WERI-Rb-1 (cell line): Measurements from ENCODE around the gene ZNF462.

Experiments used
- DNase-seq: peaks from one replicate; pipeline ENCODE4 v3.0.0-alpha.2; 2020
- H3K27ac ChIP-seq: fragments of 250-450 bp; sonication (Bioruptor Pico); 2 replicates; pipeline ENCODE4 v1.5.1; 2020; ENCODE audit warnings: mild to moderate bottlenecking, moderate library complexity
- H3K27me3 ChIP-seq: fragments of 250-450 bp; sonication (Bioruptor Pico); 2 replicates; pipeline ENCODE4 v1.5.1; 2021; ENCODE audit warnings: mild to moderate bottlenecking, low read depth, moderate library complexity; ENCODE audit not compliant: insufficient read depth, severe bottlenecking
- H3K36me3 ChIP-seq: fragments of 250-450 bp; sonication (Bioruptor Pico); 2 replicates; pipeline ENCODE4 v1.5.1; 2020; ENCODE audit warnings: mild to moderate bottlenecking, moderate library complexity
- H3K4me3 ChIP-seq: 2 replicates; pipeline ENCODE4 v1.5.1; 2011; ENCODE audit warnings: low read depth, mild to moderate bottlenecking, control low read depth, low read length
- H3K9me3 ChIP-seq: fragments of 250-450 bp; sonication (Bioruptor Pico); 2 replicates; pipeline ENCODE4 v1.5.1; 2021; ENCODE audit warnings: mild to moderate bottlenecking, moderate library complexity; ENCODE audit not compliant: severe bottlenecking
- CTCF ChIP-seq: IDR thresholded peaks from 2 replicates; pipeline ENCODE4 v1.5.1; 2011; ENCODE audit warnings: low read depth, mild to moderate bottlenecking, control low read depth, inconsistent platforms, low read length

The ZNF462 gene

GRCh38 chr9:107008447-107008846 is 145.5 kb downstream of the ZNF462 start:
- no peak for DNase-seq
- H3K36me3 ChIP-seq = peaks cover 42% of the 10 kb centered on the region
- no peak for TF ChIP-seq CTCF
- peaks cover 5% of the 10 kb centered on the region for H3K9me3 ChIP-seq
- H3K27me3 ChIP-seq = no peaks in the 10 kb centered on the region
- H3K27ac ChIP-seq = peak overlapping the region; percentile 97
- no peak overlapping the region for H3K4me3 ChIP-seq

DNA sequence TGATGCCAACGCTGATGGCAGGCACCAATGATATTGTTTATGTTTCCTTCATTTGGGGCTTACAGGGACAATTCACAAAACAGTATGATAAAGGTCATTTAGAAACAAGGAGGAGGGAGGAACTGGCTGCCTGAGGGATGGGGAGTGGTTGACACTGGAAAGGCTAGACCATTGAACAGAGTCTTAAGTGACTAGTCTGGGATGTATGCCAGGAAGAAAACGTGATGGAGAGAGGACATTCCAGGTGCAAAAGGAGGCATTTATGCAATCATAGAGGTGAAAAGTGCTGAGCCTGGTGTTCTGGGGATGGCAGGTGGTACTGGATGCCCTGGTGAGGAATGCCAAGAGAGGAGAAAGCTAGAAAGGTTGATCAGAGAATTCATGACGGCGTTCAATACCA is 153.4 kb downstream of the ZNF462 start:
- no peak overlapping the region for H3K4me3 ChIP-seq
- DNase-seq = no peak
- peaks cover 11% of the 10 kb centered on the region for H3K9me3 ChIP-seq
- TF ChIP-seq CTCF = no peak
- no peak overlapping the region for H3K27ac ChIP-seq
- H3K27me3 ChIP-seq = no peaks in the 10 kb centered on the region
- H3K36me3 ChIP-seq = peaks cover 4% of the 10 kb centered on the region

DNA sequence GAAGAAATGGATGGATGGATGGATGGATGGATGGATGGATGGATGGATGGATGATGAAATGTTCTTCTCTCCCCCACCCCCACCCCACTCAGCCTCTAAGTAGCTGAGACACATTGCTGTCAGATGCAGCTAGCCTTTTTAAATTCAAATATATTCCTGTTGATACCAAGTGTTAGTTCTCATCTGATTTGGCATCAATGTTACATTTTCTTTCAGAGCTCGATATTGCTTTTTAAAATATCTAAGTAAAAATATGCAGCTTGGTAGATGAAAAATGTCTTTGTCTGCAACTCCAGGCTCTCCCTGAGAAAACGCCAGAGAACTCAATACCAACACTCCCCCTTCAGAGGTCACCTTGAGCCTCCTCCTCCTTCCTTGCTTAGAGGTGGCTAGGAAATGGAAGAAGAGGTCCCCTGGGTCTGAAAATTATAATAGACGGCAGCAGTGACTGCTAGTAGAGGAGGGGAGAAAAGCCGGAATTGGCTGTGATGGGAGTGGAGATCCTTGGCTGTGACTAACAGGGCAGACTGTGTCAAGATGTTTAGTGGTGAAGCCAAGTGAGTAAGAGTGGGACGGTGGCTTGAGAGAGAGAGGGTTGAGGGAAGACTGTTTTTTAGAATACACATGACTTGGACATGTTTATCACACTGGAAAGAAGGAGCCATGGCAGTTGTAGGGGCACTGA is 156.0 kb downstream of the ZNF462 start:
- DNase-seq = no peak

GRCh38 chr9:107020040-107020530 is 157.1 kb downstream of the ZNF462 start:
- no peaks in the 10 kb centered on the region for H3K27me3 ChIP-seq
- no peak for DNase-seq
- no peak for TF ChIP-seq CTCF
- no peak overlapping the region for H3K27ac ChIP-seq
- peaks cover 15% of the 10 kb centered on the region for H3K9me3 ChIP-seq
- H3K36me3 ChIP-seq = no peaks in the 10 kb centered on the region
- H3K4me3 ChIP-seq = no peak overlapping the region

More for the DNA sequence above, 156.0 kb downstream of the ZNF462 start:
- Histone ChIP-seq H3K27ac (no peak overlapping the region), H3K27me3 (no peaks in the 10 kb centered on the region), H3K4me3 (no peak overlapping the region), H3K9me3 (peaks cover 15% of the 10 kb centered on the region), H3K36me3 (no peaks in the 10 kb centered on the region)
- TF ChIP-seq CTCF = no peak

GRCh38 chr9:107024193-107024592 is 161.2 kb downstream of the ZNF462 start:
- no peaks in the 10 kb centered on the region for H3K36me3 ChIP-seq
- H3K27me3 ChIP-seq = no peaks in the 10 kb centered on the region
- H3K9me3 ChIP-seq = peaks cover 4% of the 10 kb centered on the region
- no peak for TF ChIP-seq CTCF
- H3K4me3 ChIP-seq = no peak overlapping the region
- H3K27ac ChIP-seq = no peak overlapping the region
- no peak for DNase-seq
